HL-60/S4 treated with retinoic acid at 250 ng/mL for 4 days and 3 days (cell line): Measurements from ENCODE around the gene USP40.

Source experiments
- in situ Hi-C: fragments of 300-500 bp; cut with MboI; formaldehyde crosslinking; loops from 2 replicates; pipeline ENCODE4 v1.7.0; 2022; ENCODE audit warnings: low sequenced_read_pairs

Gene USP40

GRCh38 chr2:233501198-233502076 is 65.1 kb downstream of the USP40 start:
- in situ Hi-C loops: no loop called here

GRCh38 chr2:233499928-233500327 is 66.7 kb downstream of the USP40 start:
- in situ Hi-C loops: no loop called here

- in situ Hi-C loops: no loop called here
These were observed 68.5 kb downstream of the USP40 start for GRCh38 chr2:233498126-233498525.

GRCh38 chr2:233497692-233498091 is 68.9 kb downstream of the USP40 start:
- in situ Hi-C loops: no loop called here

- in situ Hi-C loops: no loop called here
These were observed 70.8 kb downstream of the USP40 start for GRCh38 chr2:233495503-233496496.

- in situ Hi-C loops: no loop called here
These were observed 73.8 kb downstream of the USP40 start for GRCh38 chr2:233492751-233493150.

- in situ Hi-C loops: no loop called here
These were observed 74.5 kb downstream of the USP40 start for GRCh38 chr2:233492078-233492477.

- in situ Hi-C loops: no loop called here
These were observed 75.3 kb downstream of the USP40 start for GRCh38 chr2:233491326-233491725.

- in situ Hi-C loops: no loop called here
These were observed 75.8 kb downstream of the USP40 start for GRCh38 chr2:233490831-233491230.

- in situ Hi-C loops: no loop called here
These were observed 76.9 kb downstream of the USP40 start for GRCh38 chr2:233489666-233490065.

- in situ Hi-C loops: no loop called here
These were observed 77.4 kb downstream of the USP40 start for GRCh38 chr2:233489143-233489542.

- in situ Hi-C loops: no loop called here
These were observed 78.7 kb downstream of the USP40 start for GRCh38 chr2:233487748-233488345.

GRCh38 chr2:233486778-233487552 is 79.6 kb downstream of the USP40 start:
- in situ Hi-C loops: no loop called here

- in situ Hi-C loops: no loop called here
These were observed 80.2 kb downstream of the USP40 start for GRCh38 chr2:233486357-233486756.

- in situ Hi-C loops: no loop called here
These were observed 80.9 kb downstream of the USP40 start for GRCh38 chr2:233485726-233486125.

- in situ Hi-C loops: no loop called here
These were observed 84.0 kb downstream of the USP40 start for GRCh38 chr2:233482616-233483015.

- in situ Hi-C loops: no loop called here
These were observed 85.0 kb downstream of the USP40 start for GRCh38 chr2:233481368-233482142.

GRCh38 chr2:233480490-233481202 is 85.9 kb downstream of the USP40 start:
- in situ Hi-C loops: no loop called here
